CD4-positive, alpha-beta T cell treated with Interleukin-17A for 1 hour (primary cell): Measurements from ENCODE around the gene HSD17B1.
"Not testable (repeated sequence)": the region's sequence is repeated elsewhere in the genome, so short reads cannot be mapped to it uniquely, and the experiment has no call there.

Experiments used
- DNase-seq: peaks from one replicate; pipeline ENCODE4 v3.0.0-alpha.2; 2020

The HSD17B1 gene

DNA sequence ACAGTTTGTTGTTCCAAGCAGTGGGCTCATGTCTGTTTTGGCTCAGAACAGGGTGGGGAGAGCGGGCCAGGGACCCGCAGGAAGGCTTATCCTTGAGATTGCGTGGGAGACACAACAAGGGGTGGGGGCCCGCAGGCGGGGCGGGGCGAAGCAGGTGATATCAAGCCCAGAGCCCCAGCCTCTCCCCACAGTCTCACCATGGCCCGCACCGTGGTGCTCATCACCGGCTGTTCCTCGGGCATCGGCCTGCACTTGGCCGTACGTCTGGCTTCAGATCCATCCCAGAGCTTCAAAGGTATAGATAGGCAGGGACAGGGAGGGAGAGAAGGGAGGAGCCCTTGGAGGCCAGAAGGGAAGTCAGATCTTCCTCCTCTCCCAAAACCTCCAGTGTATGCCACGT, at the start of gene HSD17B1:
TSS of gene HSD17B1 (plus strand) at position 188 of the 400 bp plus-strand sequence. CDS start at position 199, 11 bp downstream.
- DNase-seq = not testable (repeated sequence)

- DNase-seq = no peak
Observed at GRCh38 chr17:42502926-42503325, 49.8 kb upstream of the HSD17B1 start.

- no peak for DNase-seq
Observed at GRCh38 chr17:42507671-42508070, 45.1 kb upstream of the HSD17B1 start.

DNA sequence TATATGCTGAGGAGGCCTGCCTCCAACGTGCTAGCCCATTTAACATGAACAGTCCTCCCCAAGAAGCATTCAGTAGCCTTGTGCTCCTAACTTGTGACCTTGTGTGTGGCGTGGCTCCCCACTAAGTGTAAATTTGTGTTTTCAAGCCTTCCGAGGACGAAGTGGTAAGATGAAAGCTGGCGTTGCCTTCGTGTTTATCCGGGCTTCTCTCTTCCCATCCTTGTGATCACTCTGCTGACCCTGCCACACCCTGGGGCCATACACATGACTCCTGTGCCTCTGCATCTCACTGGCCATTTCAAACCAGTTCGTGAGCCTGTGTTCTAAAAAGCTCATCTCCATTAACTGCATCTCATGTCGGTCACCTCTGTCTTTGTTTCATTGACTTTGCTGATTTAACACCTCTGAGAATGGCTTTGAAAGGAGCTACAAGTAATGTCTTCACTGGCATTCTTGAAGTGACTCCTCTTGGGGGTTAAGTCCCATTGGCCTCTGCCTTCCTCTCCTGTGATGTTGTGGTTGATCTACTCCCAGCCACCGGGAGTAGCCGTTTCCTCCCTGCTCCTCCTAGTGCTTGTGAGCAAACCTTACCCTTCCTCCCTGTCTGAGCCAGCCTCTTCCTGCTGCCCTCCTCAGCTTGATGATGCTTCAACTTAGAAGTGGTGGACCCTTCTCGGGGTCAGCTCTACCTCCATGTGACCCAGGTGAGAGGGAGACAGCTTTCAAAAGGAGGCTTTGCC, 44.1 kb upstream of the HSD17B1 start:
- no peak for DNase-seq

- DNase-seq = no peak
Observed at GRCh38 chr17:42509409-42509808, 43.3 kb upstream of the HSD17B1 start.

DNA sequence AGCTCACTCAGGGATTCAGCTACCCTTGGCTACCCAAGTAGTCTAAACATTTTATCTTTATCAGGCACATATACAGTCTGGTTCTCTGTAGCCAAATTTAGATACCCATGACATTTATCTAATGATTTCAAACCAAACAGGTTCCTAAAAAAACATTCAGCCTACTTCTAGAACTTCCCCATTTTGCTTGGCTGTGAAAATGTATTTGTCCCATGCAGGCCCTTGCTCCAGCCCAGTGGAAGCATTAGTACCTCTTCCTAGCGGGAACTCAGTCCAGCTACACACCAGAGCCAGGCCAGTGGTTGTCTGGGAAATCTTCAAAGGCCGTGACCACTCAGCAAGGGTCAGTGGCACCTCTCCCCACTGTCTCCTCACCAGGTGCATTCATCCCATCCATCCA, 42.9 kb upstream of the HSD17B1 start:
- DNase-seq = no peak

GRCh38 chr17:42512246-42512645, 40.5 kb upstream of the HSD17B1 start:
- no peak for DNase-seq

- DNase-seq = no peak
Observed at GRCh38 chr17:42512733-42513251, 39.9 kb upstream of the HSD17B1 start.

GRCh38 chr17:42513686-42514085, 39.0 kb upstream of the HSD17B1 start:
- DNase-seq = no peak

DNA sequence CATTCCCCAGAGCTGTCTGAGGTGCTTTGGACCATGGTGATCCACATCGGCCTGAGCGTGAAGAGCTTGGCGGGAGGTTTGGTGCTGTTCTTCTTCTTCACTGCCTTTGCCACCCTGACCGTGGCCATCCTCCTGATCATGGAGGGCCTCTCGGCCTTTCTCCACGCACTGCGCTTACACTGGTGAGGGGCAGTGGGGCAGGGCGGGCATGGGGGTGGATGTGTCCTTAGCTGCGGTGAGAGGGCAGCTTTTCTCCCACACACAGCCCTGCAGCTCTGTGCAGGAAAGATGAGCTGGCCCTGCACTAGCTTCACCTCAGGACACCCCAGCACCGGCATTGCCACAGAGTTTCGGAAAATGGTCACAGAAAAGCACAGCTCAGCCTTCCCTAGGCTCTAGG, 38.4 kb upstream of the HSD17B1 start:
- DNase-seq = no peak

- no peak for DNase-seq
Observed at GRCh38 chr17:42514867-42515266, 37.9 kb upstream of the HSD17B1 start.

DNA sequence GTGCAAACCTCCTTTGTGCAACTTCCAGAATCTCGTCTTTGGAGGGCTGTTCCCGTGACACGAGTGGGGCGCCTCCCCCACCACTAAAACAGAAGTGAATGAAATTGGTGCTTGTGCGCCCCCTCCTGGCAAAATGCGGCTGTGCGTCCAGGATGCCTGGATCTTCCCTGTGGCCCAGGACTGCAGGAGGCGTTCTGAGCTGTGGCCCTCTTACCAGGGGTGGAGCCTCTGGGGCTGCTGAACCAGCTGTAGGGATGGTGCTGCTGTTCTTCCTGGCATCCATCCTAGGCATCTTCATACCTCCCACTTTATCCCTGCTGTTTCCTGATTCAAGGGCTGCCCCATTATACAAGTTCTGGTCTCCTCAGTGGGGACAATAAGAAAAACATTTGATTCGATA, 35.2 kb upstream of the HSD17B1 start:
- DNase-seq = peak; percentile 84

DNA sequence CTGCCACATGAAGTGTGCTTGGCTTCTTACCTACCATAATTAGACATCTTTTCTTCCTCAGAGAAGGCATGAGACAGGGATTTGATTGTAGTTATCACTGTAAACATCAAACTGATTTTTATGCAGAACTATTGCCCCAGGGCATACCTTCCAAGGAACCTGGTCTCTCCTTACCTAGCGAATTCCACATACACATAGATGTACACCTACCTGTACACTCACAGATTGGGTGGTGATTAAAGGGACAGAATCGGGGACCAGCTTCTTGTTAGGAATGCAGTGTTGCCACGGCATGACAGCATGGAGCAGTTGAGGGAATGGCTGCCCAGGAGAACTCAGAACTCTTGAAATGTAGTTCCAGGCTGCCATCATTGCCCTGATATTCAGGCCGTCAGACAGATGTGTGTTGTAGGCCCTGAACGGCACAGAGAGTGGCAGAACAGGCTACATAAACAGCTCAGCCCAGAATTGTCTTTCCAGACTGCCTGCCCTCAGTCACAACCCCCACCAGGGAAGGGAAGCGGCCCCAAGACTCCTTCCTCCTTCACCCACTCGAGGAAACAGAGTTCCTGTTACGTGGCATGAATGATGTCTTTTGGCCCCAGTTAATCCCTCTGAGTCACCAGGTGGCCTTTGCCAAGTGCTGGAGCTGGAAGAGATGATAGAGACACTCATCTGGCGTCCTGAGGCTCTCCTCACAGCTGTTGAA, 34.5 kb upstream of the HSD17B1 start:
- DNase-seq = no peak

DNA sequence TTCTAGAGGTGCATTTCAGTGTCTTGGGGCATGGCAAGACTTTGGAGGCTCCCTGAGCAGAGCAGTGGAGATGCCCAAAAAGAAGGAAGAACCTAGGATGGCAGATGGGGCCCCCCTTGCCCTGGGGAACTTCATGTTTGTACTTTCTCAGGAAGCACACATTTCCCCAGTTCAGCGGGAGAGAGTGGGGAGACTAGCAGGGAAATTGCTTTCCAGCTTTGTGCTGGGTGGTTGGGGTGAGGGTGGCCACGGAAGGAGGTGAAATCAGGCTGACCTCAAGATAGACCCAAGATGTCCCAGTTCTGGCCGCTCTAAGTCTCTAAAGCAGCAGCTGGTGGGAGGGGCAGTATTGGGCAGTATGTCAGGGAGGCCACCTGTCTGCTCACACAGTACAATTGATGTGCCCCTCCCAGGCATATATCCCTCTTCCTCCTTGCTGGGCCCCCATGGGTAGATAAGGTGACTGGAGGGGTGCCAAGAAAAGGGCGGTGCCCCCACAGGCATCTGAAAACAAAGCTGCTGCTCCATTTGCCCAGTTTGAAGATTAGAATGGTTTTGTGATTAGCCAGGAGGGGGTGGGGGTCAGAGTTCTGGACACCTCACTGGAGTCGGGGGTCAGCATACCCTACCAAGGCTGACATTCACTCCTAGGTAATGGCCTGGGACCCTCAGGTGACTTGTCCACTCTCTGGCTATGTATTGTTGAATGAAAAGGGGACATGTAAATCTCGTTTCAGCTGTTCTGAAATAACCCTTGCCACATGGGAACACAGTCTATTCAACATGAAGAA, 33.8 kb upstream of the HSD17B1 start:
- DNase-seq = no peak

GRCh38 chr17:42519546-42520491, 32.9 kb upstream of the HSD17B1 start:
- DNase-seq = no peak

- DNase-seq = peak; percentile 25
Observed at GRCh38 chr17:42520540-42520951, 32.2 kb upstream of the HSD17B1 start.

GRCh38 chr17:42521036-42521435, 31.7 kb upstream of the HSD17B1 start:
- DNase-seq = no peak

DNA sequence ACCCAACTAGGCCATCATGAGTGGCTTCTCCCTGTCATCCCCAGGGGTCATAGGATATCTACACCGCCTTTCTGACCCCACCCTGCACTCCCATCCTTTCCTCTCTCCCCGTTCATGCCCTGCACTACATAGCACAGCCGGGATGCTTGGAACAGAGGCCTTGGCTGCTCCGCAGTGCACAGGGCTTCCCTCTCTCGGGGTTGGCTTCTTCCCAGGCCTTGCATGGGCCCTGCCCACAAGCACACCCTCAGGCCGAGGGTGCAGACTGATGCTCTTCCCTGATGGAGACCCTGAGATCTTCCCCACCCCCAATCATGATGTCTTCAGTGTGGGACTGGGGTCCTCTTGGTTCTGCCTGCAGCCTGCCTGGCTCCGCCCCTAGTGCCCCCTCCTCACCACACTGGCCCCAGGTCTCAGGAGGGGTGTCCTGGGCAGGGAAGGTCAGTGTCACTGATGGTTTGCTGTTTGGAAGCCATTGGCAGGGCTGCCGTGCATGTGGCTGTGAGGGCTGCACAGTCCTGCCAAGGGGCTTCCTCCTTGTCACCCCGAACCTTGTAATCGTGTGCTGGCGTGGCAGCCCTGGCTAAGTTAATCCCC, 31.0 kb upstream of the HSD17B1 start:
- no peak for DNase-seq

GRCh38 chr17:42522263-42522790, 30.4 kb upstream of the HSD17B1 start:
- DNase-seq = no peak

DNA sequence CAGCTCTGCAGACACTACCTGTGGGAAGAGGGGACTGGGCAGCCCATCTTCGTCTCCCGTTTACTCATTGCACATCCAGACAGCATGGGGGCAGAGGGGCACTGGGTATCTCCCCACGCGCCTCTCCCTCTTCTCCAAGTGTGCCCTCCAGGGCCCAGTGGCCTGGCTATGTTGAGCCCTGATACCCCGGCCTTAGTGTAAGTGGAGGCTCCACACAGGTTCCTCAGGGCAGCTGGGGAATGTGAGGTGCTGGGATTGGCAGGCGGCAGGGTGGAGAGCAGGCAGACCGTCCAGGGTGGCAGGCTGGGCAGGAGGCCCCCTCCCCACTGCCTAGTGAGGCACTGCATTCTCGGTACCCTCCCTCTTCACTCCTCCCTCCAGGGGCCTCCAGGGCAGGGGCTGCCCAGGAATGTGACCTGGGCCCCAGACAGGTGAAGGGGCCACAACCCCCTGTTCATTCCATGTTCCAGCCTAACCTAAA, 29.9 kb upstream of the HSD17B1 start:
- DNase-seq = no peak

DNA sequence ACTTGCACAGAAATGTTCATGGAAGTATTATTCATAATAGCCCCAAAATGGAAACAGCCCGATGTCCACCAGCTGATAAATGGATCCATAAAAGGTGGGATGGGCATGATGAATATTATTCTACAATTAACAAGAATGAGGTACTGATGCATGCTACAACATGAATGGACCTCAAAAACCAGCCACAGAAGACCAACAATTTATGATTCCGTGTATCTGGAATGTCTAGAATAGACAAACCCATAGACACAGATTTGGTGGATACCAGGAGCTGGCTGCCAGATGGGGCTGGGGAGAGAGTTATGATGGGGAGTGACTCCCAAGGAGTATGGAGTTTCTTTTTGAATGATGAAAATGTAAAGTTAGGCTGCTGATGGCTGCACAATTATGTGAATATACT, 27.5 kb upstream of the HSD17B1 start:
- no peak for DNase-seq
